ENCODE results near the gene DAB2IP.

Gene DAB2IP

GRCh38 chr9:121604654-121605053 is 46.8 kb upstream of the DAB2IP start:
- H3K79me2 ChIP-seq (ENCODE audit: insufficient read depth, low read length) = no peaks in the 10 kb centered on the region
- no peak overlapping the region for H2AFZ ChIP-seq (ENCODE audit: low read depth, low read length)
- H3K4me2 ChIP-seq (ENCODE audit: insufficient read depth, low read length) = no peak overlapping the region
- TF ChIP-seq CTCF (IDR thresholded peaks at IDR 0.05; ENCODE audit: borderline replicate concordance, extremely low read depth, low read length, poor library complexity, severe bottlenecking) (no peak), EZH2 (IDR thresholded peaks at IDR 0.05; ENCODE audit: borderline replicate concordance, low read depth, low read length, severe bottlenecking) (no peak)
- no peaks in the 10 kb centered on the region for H3K27me3 ChIP-seq (ENCODE audit: insufficient read depth, low read length, poor library complexity)
- ATAC-seq (ENCODE audit: insufficient read depth, low read depth) (no peak), DNase-seq (no peak)
- no peaks in the 10 kb centered on the region for H3K36me3 ChIP-seq (ENCODE audit: insufficient read depth, low read length)
- no peak overlapping the region for H3K4me3 ChIP-seq (ENCODE audit: low read depth in 1 of 2, low read length in 2 of 2)
- no peak overlapping the region for H3K27ac ChIP-seq (ENCODE audit: low read length)
- no peaks in the 10 kb centered on the region for H3K9me3 ChIP-seq (ENCODE audit: insufficient read depth, low read length, severe bottlenecking)
- H4K20me1 ChIP-seq (ENCODE audit: insufficient read depth, low read length) = no peaks in the 10 kb centered on the region
- H3K9ac ChIP-seq (ENCODE audit: low read depth, low read length) = no peak overlapping the region
- H3K4me1 ChIP-seq (ENCODE audit: insufficient read depth, low read length) = no peaks in the 10 kb centered on the region

- Histone ChIP-seq H3K36me3 (ENCODE audit: insufficient read depth, low read length) (no peaks in the 10 kb centered on the region), H3K9ac (ENCODE audit: low read depth, low read length) (no peak overlapping the region), H2AFZ (ENCODE audit: low read depth, low read length) (no peak overlapping the region), H3K4me3 (ENCODE audit: low read depth in 1 of 2, low read length in 2 of 2) (no peak overlapping the region), H3K4me2 (ENCODE audit: insufficient read depth, low read length) (no peak overlapping the region), H3K27me3 (ENCODE audit: insufficient read depth, low read length, poor library complexity) (peaks cover 6% of the 10 kb centered on the region), H3K79me2 (ENCODE audit: insufficient read depth, low read length) (no peaks in the 10 kb centered on the region), H3K27ac (ENCODE audit: low read length) (no peak overlapping the region), H3K4me1 (ENCODE audit: insufficient read depth, low read length) (no peaks in the 10 kb centered on the region), H4K20me1 (ENCODE audit: insufficient read depth, low read length) (no peaks in the 10 kb centered on the region), H3K9me3 (ENCODE audit: insufficient read depth, low read length, severe bottlenecking) (no peaks in the 10 kb centered on the region)
- no peak for DNase-seq
- TF ChIP-seq CTCF (IDR thresholded peaks at IDR 0.05; ENCODE audit: borderline replicate concordance, extremely low read depth, low read length, poor library complexity, severe bottlenecking) (no peak), EZH2 (IDR thresholded peaks at IDR 0.05; ENCODE audit: borderline replicate concordance, low read depth, low read length, severe bottlenecking) (no peak)
- no peak for ATAC-seq (ENCODE audit: insufficient read depth, low read depth)
These were observed 43.8 kb upstream of the DAB2IP start for GRCh38 chr9:121607434-121608167.

GRCh38 chr9:121608168-121608853 is 43.1 kb upstream of the DAB2IP start:
- H3K27ac ChIP-seq (ENCODE audit: low read length) = no peak overlapping the region

More at GRCh38 chr9:121608168-121608853, 43.1 kb upstream of the DAB2IP start:
- H3K27me3 ChIP-seq (ENCODE audit: insufficient read depth, low read length, poor library complexity) = peaks cover 13% of the 10 kb centered on the region
- no peaks in the 10 kb centered on the region for H3K4me1 ChIP-seq (ENCODE audit: insufficient read depth, low read length)
- no peak overlapping the region for H3K4me2 ChIP-seq (ENCODE audit: insufficient read depth, low read length)
- TF ChIP-seq EZH2 (IDR thresholded peaks at IDR 0.05; ENCODE audit: borderline replicate concordance, low read depth, low read length, severe bottlenecking) = no peak
- no peaks in the 10 kb centered on the region for H3K79me2 ChIP-seq (ENCODE audit: insufficient read depth, low read length)
- H3K9ac ChIP-seq (ENCODE audit: low read depth, low read length) = no peak overlapping the region
- ATAC-seq (ENCODE audit: insufficient read depth, low read depth) = no peak
- no peak overlapping the region for H2AFZ ChIP-seq (ENCODE audit: low read depth, low read length)
- H3K36me3 ChIP-seq (ENCODE audit: insufficient read depth, low read length) = no peaks in the 10 kb centered on the region
- no peaks in the 10 kb centered on the region for H4K20me1 ChIP-seq (ENCODE audit: insufficient read depth, low read length)
- H3K9me3 ChIP-seq (ENCODE audit: insufficient read depth, low read length, severe bottlenecking) = no peaks in the 10 kb centered on the region
- no peak overlapping the region for H3K4me3 ChIP-seq (ENCODE audit: low read depth in 1 of 2, low read length in 2 of 2)
- no peak for DNase-seq

Measured in DND-41 (cell line).